ENCODE data around the gene SUPT3H. TPM values are rescaled to one million over a fixed set of nuclear protein-coding genes. Genes with fewer than 3 reads are reported as not detected.

The SUPT3H gene
- total RNA-seq, 1 donor from 2014 or later: 16.0 TPM

GRCh38 chr6:44959651-44960050, 418.1 kb downstream of the SUPT3H start:
- Mint-ChIP-seq H3K9me3 (ENCODE audit: unreplicated experiment) (no peaks in the 10 kb centered on the region), H3K27me3 (ENCODE audit: unreplicated experiment) (no peaks in the 10 kb centered on the region), H3K27ac (ENCODE audit: unreplicated experiment) (no peak overlapping the region), H3K4me3 (ENCODE audit: unreplicated experiment) (no peak overlapping the region), H3K36me3 (ENCODE audit: unreplicated experiment) (no peaks in the 10 kb centered on the region), H3K4me1 (ENCODE audit: low read depth, unreplicated experiment) (no peaks in the 10 kb centered on the region)
- DNase-seq: no peak
- no peak for TF ChIP-seq CTCF (IDR thresholded peaks at IDR 0.05; ENCODE audit: partially characterized antibody, unreplicated experiment)

GRCh38 chr6:44957156-44957555, 420.6 kb downstream of the SUPT3H start:
- Mint-ChIP-seq H3K27ac (ENCODE audit: unreplicated experiment) (no peak overlapping the region), H3K36me3 (ENCODE audit: unreplicated experiment) (no peaks in the 10 kb centered on the region), H3K4me3 (ENCODE audit: unreplicated experiment) (no peak overlapping the region), H3K9me3 (ENCODE audit: unreplicated experiment) (no peaks in the 10 kb centered on the region), H3K27me3 (ENCODE audit: unreplicated experiment) (no peaks in the 10 kb centered on the region), H3K4me1 (ENCODE audit: low read depth, unreplicated experiment) (no peaks in the 10 kb centered on the region)
- no peak for DNase-seq
- no peak for TF ChIP-seq CTCF (IDR thresholded peaks at IDR 0.05; ENCODE audit: partially characterized antibody, unreplicated experiment)

- H3K27me3 Mint-ChIP-seq (ENCODE audit: unreplicated experiment): no peaks in the 10 kb centered on the region
- no peak for DNase-seq
Observed at GRCh38 chr6:44956396-44956795, 421.3 kb downstream of the SUPT3H start.

GRCh38 chr6:44955145-44955544, 422.6 kb downstream of the SUPT3H start:
- H3K27ac Mint-ChIP-seq (ENCODE audit: unreplicated experiment): no peak overlapping the region

More at GRCh38 chr6:44956396-44956795, 421.3 kb downstream of the SUPT3H start:
- H3K9me3 Mint-ChIP-seq (ENCODE audit: unreplicated experiment): no peaks in the 10 kb centered on the region
- H3K4me1 Mint-ChIP-seq (ENCODE audit: low read depth, unreplicated experiment): no peaks in the 10 kb centered on the region
- TF ChIP-seq CTCF (IDR thresholded peaks at IDR 0.05; ENCODE audit: partially characterized antibody, unreplicated experiment): no peak
- H3K27ac Mint-ChIP-seq (ENCODE audit: unreplicated experiment): no peak overlapping the region
- H3K4me3 Mint-ChIP-seq (ENCODE audit: unreplicated experiment): no peak overlapping the region
- H3K36me3 Mint-ChIP-seq (ENCODE audit: unreplicated experiment): no peaks in the 10 kb centered on the region

GRCh38 chr6:44954281-44954680, 423.5 kb downstream of the SUPT3H start:
- no peaks in the 10 kb centered on the region for H3K27me3 Mint-ChIP-seq (ENCODE audit: unreplicated experiment)
- no peak overlapping the region for H3K4me3 Mint-ChIP-seq (ENCODE audit: unreplicated experiment)
- H3K9me3 Mint-ChIP-seq (ENCODE audit: unreplicated experiment): no peaks in the 10 kb centered on the region
- no peak overlapping the region for H3K27ac Mint-ChIP-seq (ENCODE audit: unreplicated experiment)
- no peak for TF ChIP-seq CTCF (IDR thresholded peaks at IDR 0.05; ENCODE audit: partially characterized antibody, unreplicated experiment)
- H3K36me3 Mint-ChIP-seq (ENCODE audit: unreplicated experiment): no peaks in the 10 kb centered on the region
- DNase-seq: no peak
- H3K4me1 Mint-ChIP-seq (ENCODE audit: low read depth, unreplicated experiment): no peaks in the 10 kb centered on the region

More at GRCh38 chr6:44955145-44955544, 422.6 kb downstream of the SUPT3H start:
- TF ChIP-seq CTCF (IDR thresholded peaks at IDR 0.05; ENCODE audit: partially characterized antibody, unreplicated experiment): no peak
- no peaks in the 10 kb centered on the region for H3K9me3 Mint-ChIP-seq (ENCODE audit: unreplicated experiment)
- no peak for DNase-seq
- no peaks in the 10 kb centered on the region for H3K36me3 Mint-ChIP-seq (ENCODE audit: unreplicated experiment)
- no peaks in the 10 kb centered on the region for H3K27me3 Mint-ChIP-seq (ENCODE audit: unreplicated experiment)
- no peaks in the 10 kb centered on the region for H3K4me1 Mint-ChIP-seq (ENCODE audit: low read depth, unreplicated experiment)
- no peak overlapping the region for H3K4me3 Mint-ChIP-seq (ENCODE audit: unreplicated experiment)
